Epithelial cell of proximal tubule (primary cell): ENCODE results near the gene CPNE4. TPM values are rescaled to one million over a fixed set of nuclear protein-coding genes. Genes with fewer than 3 reads are reported as not detected.
"Not testable (repeated sequence)": the region's sequence is repeated elsewhere in the genome, so short reads cannot be mapped to it uniquely, and the experiment has no call there.

ENCODE experiments used
- DNase-seq: peaks from one replicate; pipeline ENCODE4 v3.0.0-alpha.2; 2011; ENCODE audit warnings: low read depth
- H3K4me3 ChIP-seq: 2 replicates; pipeline ENCODE4 v1.5.1; 2011; ENCODE audit warnings: low read depth, mild to moderate bottlenecking, low read length
- CTCF ChIP-seq: conservative IDR thresholded peaks from 2 replicates; pipeline ENCODE4 v1.5.1; 2012; ENCODE audit warnings: low read depth, mild to moderate bottlenecking, low read length
- total RNA-seq: library from RNA; depleted of rRNA; stranded (reverse); fragments of >200 nt; gene quantifications from 2 replicates; pipeline ENCODE4 v1.2.3, GENCODE V29; 2015

CPNE4 gene
- total RNA-seq, 1 donor from 2014 or later: 4.1 TPM

GRCh38 chr3:131494706-131495105 is 540.1 kb downstream of the CPNE4 start:
- TF ChIP-seq CTCF: no peak
- peak; percentile 46 for DNase-seq
- no peak overlapping the region for H3K4me3 ChIP-seq

- no peak for TF ChIP-seq CTCF
- H3K4me3 ChIP-seq: no peak overlapping the region
These were observed 543.0 kb downstream of the CPNE4 start for GRCh38 chr3:131491775-131492174.

GRCh38 chr3:131491084-131491483 is 543.7 kb downstream of the CPNE4 start:
- no peak for DNase-seq
- H3K4me3 ChIP-seq: no peak overlapping the region
- TF ChIP-seq CTCF: no peak

More at GRCh38 chr3:131491775-131492174, 543.0 kb downstream of the CPNE4 start:
- no peak for DNase-seq

GRCh38 chr3:131486545-131486944 is 548.3 kb downstream of the CPNE4 start:
- not testable (repeated sequence) for H3K4me3 ChIP-seq, DNase-seq

GRCh38 chr3:131485119-131485518 is 549.7 kb downstream of the CPNE4 start:
- TF ChIP-seq CTCF: no peak
- H3K4me3 ChIP-seq: no peak overlapping the region
- DNase-seq: no peak

GRCh38 chr3:131484496-131485111 is 550.2 kb downstream of the CPNE4 start:
- H3K4me3 ChIP-seq: no peak overlapping the region
- TF ChIP-seq CTCF: no peak
- no peak for DNase-seq
